Stimulated activated naive CD4-positive, alpha-beta T cell treated with Interleukin-2 at 50 U/mL for 16 hours (primary cell): ENCODE measurements around the gene TKTL1.
A peak's percentile ranks its signal among the peaks of the same experiment; 100 is the strongest.
"Not testable (repeated sequence)": the region's sequence is repeated elsewhere in the genome, so short reads cannot be mapped to it uniquely, and the experiment has no call there.

Experiments used
- DNase-seq: peaks from one replicate; lab custom pipeline; 2025; lab: John Stamatoyannopoulos, UW

TKTL1 gene

GRCh38 chrX:154295664-154296310 is at the start of gene TKTL1:
TKTL1 (plus strand) TSS chrX:154295795; CDS start chrX:154295860, 65 bp downstream.
- DNase-seq = no peak

GRCh38 chrX:154247377-154248045 is 48.1 kb upstream of the TKTL1 start:
- DNase-seq = not testable (repeated sequence)

- DNase-seq = not testable (repeated sequence)
These were observed 47.5 kb upstream of the TKTL1 start for GRCh38 chrX:154248076-154248475.

GRCh38 chrX:154257282-154257681 is 38.3 kb upstream of the TKTL1 start, which contains the start of gene OPN1MW3:
OPN1MW3 (plus strand) TSS chrX:154257582; CDS start chrX:154257620, 38 bp downstream.
- not testable (repeated sequence) for DNase-seq

GRCh38 chrX:154258711-154259110 is 36.9 kb upstream of the TKTL1 start:
- not testable (repeated sequence) for DNase-seq

- not testable (repeated sequence) for DNase-seq
These were observed 32.5 kb upstream of the TKTL1 start for GRCh38 chrX:154263072-154263471.

GRCh38 chrX:154269245-154269644 is 26.4 kb upstream of the TKTL1 start:
- DNase-seq = not testable (repeated sequence)

GRCh38 chrX:154284489-154285338 is 10.9 kb upstream of the TKTL1 start:
- DNase-seq = not testable (repeated sequence)

- DNase-seq = not testable (repeated sequence)
These were observed 9.2 kb upstream of the TKTL1 start for GRCh38 chrX:154286406-154286805.

GRCh38 chrX:154294791-154295574 is 612 bp upstream of the TKTL1 start, which contains the start of gene TEX28:
TEX28 (minus strand) TSS chrX:154295124; CDS start chrX:154292117, 3,007 bp downstream.
- no peak for DNase-seq

- DNase-seq = no peak
These were observed 1.1 kb downstream of the TKTL1 start for GRCh38 chrX:154296731-154297130.

- no peak for DNase-seq
These were observed 2.7 kb downstream of the TKTL1 start for GRCh38 chrX:154298312-154298711.

- no peak for DNase-seq
These were observed 5.2 kb downstream of the TKTL1 start for GRCh38 chrX:154300816-154301215.

- not testable (repeated sequence) for DNase-seq
These were observed 7.4 kb downstream of the TKTL1 start for GRCh38 chrX:154302998-154303397.

GRCh38 chrX:154303476-154303875 is 7.9 kb downstream of the TKTL1 start:
- DNase-seq = no peak

- DNase-seq = no peak
These were observed 9.3 kb downstream of the TKTL1 start for GRCh38 chrX:154304846-154305245.

GRCh38 chrX:154305541-154306205 is 10.1 kb downstream of the TKTL1 start:
- no peak for DNase-seq

- no peak for DNase-seq
These were observed 11.6 kb downstream of the TKTL1 start for GRCh38 chrX:154307202-154307601.

- peak; percentile 71 for DNase-seq
These were observed 12.7 kb downstream of the TKTL1 start for GRCh38 chrX:154308108-154308946.
